Transverse colon (tissue), 4 donors: ENCODE results near the gene SDK1.

ENCODE experiments used
- CTCF ChIP-seq, 5 experiments: fragments of 200-600 bp in 3 of 5; fragments of 450-650 bp in 2 of 5; sonication (generic) in 3 of 5; IDR thresholded peaks; 1 replicate in 2 of 5; 2 replicates in 3 of 5; pipeline ENCODE4 v1.5.1; 2016 to 2017; ENCODE audit warnings: antibody characterized with exemption in 5 of 5, inconsistent platforms in 3 of 5, mild to moderate bottlenecking in 2 of 5, moderate library complexity in 1 of 5
- EP300 ChIP-seq: sonication (generic); formaldehyde crosslinking; IDR thresholded peaks from one replicate; pipeline ENCODE4 v1.6.1; 2017; ENCODE audit warnings: antibody characterized with exemption, low read depth
- POLR2A ChIP-seq: fragments of 450-650 bp; IDR thresholded peaks from one replicate; pipeline ENCODE4 v1.6.1; 2016; ENCODE audit warnings: antibody characterized with exemption, mild to moderate bottlenecking, moderate library complexity
- POLR2AphosphoS5 ChIP-seq, 3 donors: sonication (generic); formaldehyde crosslinking; IDR thresholded peaks; one replicate each; pipeline ENCODE4 v1.6.1; 2016; ENCODE audit warnings: antibody characterized with exemption in 3 of 3

GRCh38 chr7:4270941-4271715 lies 970.1 kb downstream of the SDK1 start:
- no peak for TF ChIP-seq CTCF (IDR thresholded peaks at IDR 0.05)
- no peak for TF ChIP-seq POLR2AphosphoS5 (IDR thresholded peaks at IDR 0.05)
- no peak for TF ChIP-seq POLR2A
- TF ChIP-seq EP300, result no peak
